GM23248 (cell line): ENCODE measurements around the gene NFKBIE.

Experiments
- EZH2 ChIP-seq: fragments of 200-600 bp; sonication (generic); IDR thresholded peaks from 2 replicates; pipeline ENCODE4 v1.6.1; 2018; ENCODE audit warnings: antibody characterized with exemption, mild to moderate bottlenecking; ENCODE audit not compliant: insufficient read depth, poor library complexity, severe bottlenecking
- EZH2phosphoT487 ChIP-seq: fragments of 200-600 bp; sonication (generic); IDR thresholded peaks from 2 replicates; pipeline ENCODE4 v1.6.1; 2018; ENCODE audit warnings: antibody characterized with exemption, moderate library complexity, mild to moderate bottlenecking, low read depth; ENCODE audit not compliant: insufficient read depth

- TF ChIP-seq EZH2phosphoT487 (no peak), EZH2 (no peak)
Observed at GRCh38 chr6:44294832-44295791, 29.8 kb upstream of the NFKBIE start.
